SK-N-SH treated with all-trans-retinoic acid at 6 μM for 48 hours (cell line): ENCODE results near the gene SRRT.

Experiments used
- ARNTL ChIP-seq: fragments of 450-650 bp; formaldehyde crosslinking; IDR thresholded peaks from 2 replicates; pipeline ENCODE4 v1.5.0; 2020; ENCODE audit warnings: low read depth, mild to moderate bottlenecking, moderate library complexity, borderline replicate concordance
- BACH2 ChIP-seq: fragments of 250-450 bp; sonication (Bioruptor Pico); IDR thresholded peaks from 2 replicates; pipeline ENCODE4 v1.9.0; 2021; ENCODE audit warnings: mild to moderate bottlenecking, borderline replicate concordance
- CSRNP3 ChIP-seq: fragments of 250-450 bp; sonication (Bioruptor Pico); IDR thresholded peaks from 2 replicates; pipeline ENCODE4 v1.5.1; 2021; ENCODE audit warnings: mild to moderate bottlenecking, moderate library complexity
- GLIS3 ChIP-seq: fragments of 250-450 bp; sonication (Bioruptor Pico); IDR thresholded peaks from 2 replicates; pipeline ENCODE4 v1.5.0; 2020; ENCODE audit warnings: mild to moderate bottlenecking, moderate library complexity
- OSR1 ChIP-seq: fragments of 250-450 bp; sonication (Bioruptor Pico); IDR thresholded peaks from 2 replicates; pipeline ENCODE4 v1.8.0; 2022; ENCODE audit warnings: moderate library complexity, mild to moderate bottlenecking, inconsistent platforms
- PATZ1 ChIP-seq: fragments of 250-450 bp; sonication (Bioruptor Pico); IDR thresholded peaks from 2 replicates; pipeline ENCODE4 v1.8.0; 2020; ENCODE audit warnings: mild to moderate bottlenecking, moderate library complexity, borderline replicate concordance
- TCF4 ChIP-seq: fragments of 250-450 bp; sonication (Bioruptor Pico); IDR thresholded peaks from 2 replicates; pipeline ENCODE4 v1.8.0; 2021; ENCODE audit warnings: mild to moderate bottlenecking, moderate library complexity, borderline replicate concordance
- ZFP3 ChIP-seq: fragments of 250-450 bp; sonication (Bioruptor Pico); IDR thresholded peaks from 2 replicates; pipeline ENCODE4 v1.5.0; 2020; ENCODE audit warnings: mild to moderate bottlenecking, moderate library complexity
- ZFP30 ChIP-seq: fragments of 450-650 bp; formaldehyde crosslinking; IDR thresholded peaks from 2 replicates; pipeline ENCODE4 v1.5.0; 2022; ENCODE audit warnings: mild to moderate bottlenecking, moderate library complexity
- ZNF565 ChIP-seq: fragments of 450-650 bp; formaldehyde crosslinking; conservative IDR thresholded peaks from 2 replicates; pipeline ENCODE4 v1.5.0; 2020; ENCODE audit warnings: low read depth, mild to moderate bottlenecking, moderate library complexity
- ZNF70 ChIP-seq: fragments of 450-650 bp; formaldehyde crosslinking; IDR thresholded peaks from 2 replicates; pipeline ENCODE4 v1.5.0; 2020; ENCODE audit warnings: mild to moderate bottlenecking, moderate library complexity

GRCh38 chr7:100826514-100827329, 48.2 kb upstream of the SRRT start:
- TF ChIP-seq BACH2, result no peak
- no peak for TF ChIP-seq ZFP30
- TF ChIP-seq ARNTL, result no peak
- no peak for TF ChIP-seq ZNF565 (CRISPR knock-in tag)
- TF ChIP-seq TCF4 (CRISPR knock-in tag), result no peak
- no peak for TF ChIP-seq CSRNP3 (CRISPR knock-in tag)
- TF ChIP-seq PATZ1 (CRISPR knock-in tag), result peak; percentile 89; the same call in 1 of the 2 replicates
- no peak for TF ChIP-seq ZFP3 (CRISPR knock-in tag)
- no peak for TF ChIP-seq ZNF70 (CRISPR knock-in tag)
- TF ChIP-seq OSR1 (CRISPR knock-in tag), result no peak
- no peak for TF ChIP-seq GLIS3 (CRISPR knock-in tag)
